Stimulated activated CD8-positive, alpha-beta memory T cell treated with anti-CD3 and anti-CD28 coated beads, Interleukin-15, amount 100 ng/mL, for 48 hours (primary cell): ENCODE data around the gene ATP9B.

Experiments used
- DNase-seq, 2 donors: peaks; one replicate each; pipeline ENCODE4 v3.0.0-alpha.2; 2020; ENCODE audit warnings: low read depth in 2 of 2

Gene ATP9B

GRCh38 chr18:79410731-79411613 lies 341.8 kb downstream of the ATP9B start:
- no peak for DNase-seq

- no peak for DNase-seq
These were observed 342.7 kb downstream of the ATP9B start for GRCh38 chr18:79411614-79412526.

GRCh38 chr18:79413025-79413424 lies 343.8 kb downstream of the ATP9B start:
- no peak for DNase-seq

- DNase-seq: no peak
These were observed 344.2 kb downstream of the ATP9B start for GRCh38 chr18:79413426-79413825.

GRCh38 chr18:79413901-79414300 lies 344.7 kb downstream of the ATP9B start:
- no peak for DNase-seq

- no peak for DNase-seq
These were observed 347.0 kb downstream of the ATP9B start for GRCh38 chr18:79416022-79416676.

- DNase-seq: no peak
These were observed 347.5 kb downstream of the ATP9B start for GRCh38 chr18:79416677-79417052.

GRCh38 chr18:79418236-79418635 lies 349.0 kb downstream of the ATP9B start:
- no peak for DNase-seq

- no peak for DNase-seq
These were observed 349.4 kb downstream of the ATP9B start for GRCh38 chr18:79418642-79419041.

- no peak for DNase-seq
These were observed 351.0 kb downstream of the ATP9B start for GRCh38 chr18:79420033-79420745.

GRCh38 chr18:79421275-79421857 lies 352.2 kb downstream of the ATP9B start:
- no peak for DNase-seq

- DNase-seq: no peak
These were observed 353.0 kb downstream of the ATP9B start for GRCh38 chr18:79422022-79422782.

- no peak for DNase-seq
These were observed 353.6 kb downstream of the ATP9B start for GRCh38 chr18:79422783-79423165.

- no peak for DNase-seq
These were observed 354.2 kb downstream of the ATP9B start for GRCh38 chr18:79423211-79424007.

- no peak for DNase-seq
These were observed 354.9 kb downstream of the ATP9B start for GRCh38 chr18:79424008-79424565.

GRCh38 chr18:79424880-79425568 lies 355.8 kb downstream of the ATP9B start:
- DNase-seq: no peak

GRCh38 chr18:79425569-79425886 lies 356.3 kb downstream of the ATP9B start:
- DNase-seq: no peak

- no peak for DNase-seq
These were observed 357.4 kb downstream of the ATP9B start for GRCh38 chr18:79426376-79427300.
